Pancreas (tissue), 10 donors: Measurements from ENCODE around the gene KIAA1614. TPM values are rescaled to one million over a fixed set of nuclear protein-coding genes. Genes with fewer than 3 reads are reported as not detected.
A peak's percentile ranks its signal among the peaks of the same experiment; 100 is the strongest.

Experiments used
- ATAC-seq, 4 donors: fragments of 200-7000 bp; cut with Tn5 transposase; one replicate each; pipeline versions ENCODE4 v1.8.0 to v1.9.1; 2020; ENCODE audit warnings: mild to moderate bottlenecking in 4 of 4, moderate library complexity in 4 of 4
- DNase-seq, 6 donors: peaks; one replicate each; pipeline ENCODE4 v3.0.0-alpha.2; 2020
- FAIRE-seq: peaks from 2 replicates; lab custom pipeline; 2012; peaks lifted over from hg19 to GRCh38; lab: Jason Lieb, UNC
- H3K27ac ChIP-seq, 4 donors: fragments of 200-600 bp; sonication (generic); 1 replicate in 3 of 4; 2 replicates in 1 of 4; pipeline versions ENCODE4 v1.5.0 to v1.8.0; 2020
- H3K27me3 ChIP-seq, 4 donors: fragments of 200-600 bp; one replicate each; pipeline ENCODE4 v1.8.0; 2021
- H3K36me3 ChIP-seq, 3 donors: fragments of 200-600 bp; sonication (generic) in 1 of 3; one replicate each; pipeline versions ENCODE4 v1.5.0 to v1.8.0; 2020 to 2021
- H3K4me1 ChIP-seq, 3 donors: fragments of 200-600 bp; one replicate each; pipeline ENCODE4 v1.8.0; 2021
- H3K4me3 ChIP-seq, 4 donors: fragments of 200-600 bp; sonication (generic) in 2 of 4; one replicate each; pipeline versions ENCODE4 v1.5.0 to v1.8.0; 2020 to 2021
- H3K9me3 ChIP-seq, 4 donors: fragments of 200-600 bp; one replicate each; pipeline ENCODE4 v1.8.0; 2021
- CTCF ChIP-seq, 4 donors: fragments of 200-600 bp; sonication (generic) in 3 of 4; IDR thresholded peaks; one replicate each; pipeline versions ENCODE4 v1.5.0 to v1.8.0; 2021; ENCODE audit warnings: antibody characterized with exemption in 4 of 4
- WGBS, 2 donors: extraction: QIAGEN DNeasy Blood & Tissue Kit; methylation state at CpG; one replicate each; pipeline ENCODE4 v1.1.7; 2013; 5-methylcytosine and 5-hydroxymethylcytosine counted together
- intact Hi-C, 3 donors: fragments of 100-400 bp; cut with DNase I; formaldehyde crosslinking; loops; one replicate each; pipeline versions ENCODE4 v1.11.1 to v1.14.2; 2022
- polyA plus RNA-seq, 2 donors: library from polyadenylated mRNA; stranded (reverse); fragments of 200-250 nt; gene quantifications; one replicate each; pipeline ENCODE4 v1.2.3, GENCODE V29; 2013
- total RNA-seq, 6 donors: library from RNA; stranded (reverse); fragmentation: NEBNext Ultra II Directional in 4 of 6; extraction: Animal tissue kit (Norgen Biotek cat#: 25700) in 4 of 6; gene quantifications; one replicate each; pipeline versions ENCODE4 v1.2.1 to v1.2.4, GENCODE V29; 2021 to 2023
- donor health status: healthy with polysubstance abuse.
- donor health status: DM: no; HTN: no; CAD: no; lungs with moderate emphysema.
- donor health status: DM: no; HTN: no; CAD: no.
- donor health status: control.
- donor health status: control.
- donor health status: Bipolar disorder and iron deficiency.
- donor health status: DM: yes; HTN: yes; CAD: no.
- donor health status: DM: no; HTN: no; CAD: no.
- donor health status: DM: no; HTN: no; CAD: no.
- donor health status: DM: yes; HTN: yes; CAD: no.

The KIAA1614 gene
- total and polyA plus RNA-seq, 8 donors = 0.32 to 3.3 (median 1.5) TPM

- ATAC-seq (no peak), FAIRE-seq (no peak), DNase-seq (no peak)
- intact Hi-C loops = no loop called here
- Histone ChIP-seq H3K4me1 (no peaks in the 10 kb centered on the region), H3K27ac (no peak overlapping the region), H3K36me3 (no peaks in the 10 kb centered on the region), H3K4me3 (no peak overlapping the region), H3K9me3 (no peaks in the 10 kb centered on the region), H3K27me3 (no peaks in the 10 kb centered on the region)
- no peak for TF ChIP-seq CTCF (IDR thresholded peaks at IDR 0.05)
- WGBS, 2 donors = 79 to 80% methylated on average over 4 of the region's 4 CpGs
Measured at GRCh38 chr1:180961622-180962021, 48.9 kb downstream of the KIAA1614 start.

GRCh38 chr1:180962178-180962577 lies 49.5 kb downstream of the KIAA1614 start:
- Histone ChIP-seq H3K9me3 (no peaks in the 10 kb centered on the region), H3K4me1 (no peaks in the 10 kb centered on the region), H3K4me3 (no peak overlapping the region), H3K27me3 (no peaks in the 10 kb centered on the region), H3K36me3 (no peaks in the 10 kb centered on the region), H3K27ac (no peak overlapping the region)
- TF ChIP-seq CTCF (IDR thresholded peaks at IDR 0.05) = no peak
- no peak for DNase-seq
- intact Hi-C loops = no loop called here
- no peak for FAIRE-seq
- WGBS, 2 donors = 85 to 89% methylated on average over 4 of the region's 4 CpGs
- peak in 2 of 4 donors; percentile 67 to 72 for ATAC-seq

- no peaks in the 10 kb centered on the region for H3K36me3 ChIP-seq
- H3K4me3 ChIP-seq = no peak overlapping the region
- no peak overlapping the region for H3K27ac ChIP-seq
- no peak for TF ChIP-seq CTCF (IDR thresholded peaks at IDR 0.05)
- ATAC-seq = no peak
- intact Hi-C loops = no loop called here
- WGBS, 2 donors = 84 to 88% methylated on average over 10 of the region's 10 CpGs
- FAIRE-seq = no peak
- H3K9me3 ChIP-seq = no peaks in the 10 kb centered on the region
- no peaks in the 10 kb centered on the region for H3K27me3 ChIP-seq
- DNase-seq = no peak
- no peaks in the 10 kb centered on the region for H3K4me1 ChIP-seq
Measured at GRCh38 chr1:180964056-180964455, 51.4 kb downstream of the KIAA1614 start.

GRCh38 chr1:180964595-180964994 lies 51.9 kb downstream of the KIAA1614 start:
- no peak for TF ChIP-seq CTCF (IDR thresholded peaks at IDR 0.05)
- WGBS, 2 donors = 85 to 91% methylated on average over 6 of the region's 6 CpGs
- no peaks in the 10 kb centered on the region for H3K36me3 ChIP-seq
- H3K27me3 ChIP-seq = no peaks in the 10 kb centered on the region
- no peaks in the 10 kb centered on the region for H3K4me1 ChIP-seq
- ATAC-seq (peak in 2 of 4 donors; percentile 47 to 69), FAIRE-seq (no peak), DNase-seq (no peak)
- no peaks in the 10 kb centered on the region for H3K9me3 ChIP-seq
- intact Hi-C loops = no loop called here
- no peak overlapping the region for H3K4me3 ChIP-seq
- H3K27ac ChIP-seq = no peak overlapping the region

- Histone ChIP-seq H3K36me3 (no peaks in the 10 kb centered on the region), H3K27me3 (no peaks in the 10 kb centered on the region), H3K4me1 (no peaks in the 10 kb centered on the region), H3K27ac (no peak overlapping the region), H3K9me3 (no peaks in the 10 kb centered on the region), H3K4me3 (no peak overlapping the region)
- intact Hi-C loops = no loop called here
- no peak for TF ChIP-seq CTCF (IDR thresholded peaks at IDR 0.05)
- 88 to 92% methylated on average over 4 of the region's 4 CpGs for WGBS, 2 donors
- no peak for FAIRE-seq
- ATAC-seq = no peak
- DNase-seq = no peak
Measured at GRCh38 chr1:180966312-180966711, 53.6 kb downstream of the KIAA1614 start.
